Vagina (tissue), 2 donors: ENCODE results near the gene MSH6. TPM values are rescaled to one million over a fixed set of nuclear protein-coding genes. Genes with fewer than 3 reads are reported as not detected.

Experiments
- DNase-seq, 2 donors: peaks; one replicate each; pipeline ENCODE4 v3.0.0-alpha.2; 2017; ENCODE audit errors: extremely low spot score in 2 of 2
- H3K27ac ChIP-seq: fragments of 200-600 bp; sonication (generic); one replicate; pipeline ENCODE4 v1.5.1; 2019
- H3K27me3 ChIP-seq: fragments of 200-600 bp; sonication (generic); one replicate; pipeline ENCODE4 v1.5.1; 2019
- H3K36me3 ChIP-seq, 2 donors: fragments of 200-600 bp; sonication (generic); one replicate each; pipeline ENCODE4 v1.5.1; 2017 to 2019
- H3K4me1 ChIP-seq: fragments of 200-600 bp; sonication (generic); one replicate; pipeline ENCODE4 v1.5.1; 2019
- H3K4me3 ChIP-seq, 2 donors: fragments of 200-600 bp; sonication (generic); 1 replicate in 1 of 2; 2 replicates in 1 of 2; pipeline ENCODE4 v1.5.1; 2016 to 2019
- H3K9me3 ChIP-seq: fragments of 200-600 bp; sonication (generic); one replicate; pipeline ENCODE4 v1.5.1; 2019
- POLR2A ChIP-seq, 2 donors: fragments of 450-650 bp; IDR thresholded peaks; one replicate each; pipeline ENCODE4 v1.6.1; 2017; ENCODE audit warnings: antibody characterized with exemption in 2 of 2, mild to moderate bottlenecking in 2 of 2, moderate library complexity in 2 of 2
- POLR2AphosphoS5 ChIP-seq, 2 donors: sonication (generic); formaldehyde crosslinking; IDR thresholded peaks; one replicate each; pipeline ENCODE4 v1.9.0; 2017; ENCODE audit warnings: antibody characterized with exemption in 2 of 2, mild to moderate bottlenecking in 2 of 2, low read depth in 1 of 2; ENCODE audit not compliant: insufficient read depth in 1 of 2
- intact Hi-C: fragments of 100-400 bp; cut with DNase I; formaldehyde crosslinking; loops from one replicate; pipeline ENCODE4 v1.15.1; 2023
- total RNA-seq: library from RNA; depleted of rRNA; stranded (reverse); fragments of >200 nt; gene quantifications from one replicate; pipeline ENCODE4 v1.2.3, GENCODE V29; 2016
- TF ChIP-seq, protein P1 (sequence below), 3 experiments: fragments of 450-650 bp in 2 of 3; fragments of 200-600 bp in 1 of 3; sonication (generic) in 1 of 3; IDR thresholded peaks; one replicate each; pipeline ENCODE4 v1.5.1; 2017 to 2019; ENCODE audit warnings: antibody characterized with exemption in 3 of 3, mild to moderate bottlenecking in 2 of 3, moderate library complexity in 2 of 3

Gene MSH6, protein sequence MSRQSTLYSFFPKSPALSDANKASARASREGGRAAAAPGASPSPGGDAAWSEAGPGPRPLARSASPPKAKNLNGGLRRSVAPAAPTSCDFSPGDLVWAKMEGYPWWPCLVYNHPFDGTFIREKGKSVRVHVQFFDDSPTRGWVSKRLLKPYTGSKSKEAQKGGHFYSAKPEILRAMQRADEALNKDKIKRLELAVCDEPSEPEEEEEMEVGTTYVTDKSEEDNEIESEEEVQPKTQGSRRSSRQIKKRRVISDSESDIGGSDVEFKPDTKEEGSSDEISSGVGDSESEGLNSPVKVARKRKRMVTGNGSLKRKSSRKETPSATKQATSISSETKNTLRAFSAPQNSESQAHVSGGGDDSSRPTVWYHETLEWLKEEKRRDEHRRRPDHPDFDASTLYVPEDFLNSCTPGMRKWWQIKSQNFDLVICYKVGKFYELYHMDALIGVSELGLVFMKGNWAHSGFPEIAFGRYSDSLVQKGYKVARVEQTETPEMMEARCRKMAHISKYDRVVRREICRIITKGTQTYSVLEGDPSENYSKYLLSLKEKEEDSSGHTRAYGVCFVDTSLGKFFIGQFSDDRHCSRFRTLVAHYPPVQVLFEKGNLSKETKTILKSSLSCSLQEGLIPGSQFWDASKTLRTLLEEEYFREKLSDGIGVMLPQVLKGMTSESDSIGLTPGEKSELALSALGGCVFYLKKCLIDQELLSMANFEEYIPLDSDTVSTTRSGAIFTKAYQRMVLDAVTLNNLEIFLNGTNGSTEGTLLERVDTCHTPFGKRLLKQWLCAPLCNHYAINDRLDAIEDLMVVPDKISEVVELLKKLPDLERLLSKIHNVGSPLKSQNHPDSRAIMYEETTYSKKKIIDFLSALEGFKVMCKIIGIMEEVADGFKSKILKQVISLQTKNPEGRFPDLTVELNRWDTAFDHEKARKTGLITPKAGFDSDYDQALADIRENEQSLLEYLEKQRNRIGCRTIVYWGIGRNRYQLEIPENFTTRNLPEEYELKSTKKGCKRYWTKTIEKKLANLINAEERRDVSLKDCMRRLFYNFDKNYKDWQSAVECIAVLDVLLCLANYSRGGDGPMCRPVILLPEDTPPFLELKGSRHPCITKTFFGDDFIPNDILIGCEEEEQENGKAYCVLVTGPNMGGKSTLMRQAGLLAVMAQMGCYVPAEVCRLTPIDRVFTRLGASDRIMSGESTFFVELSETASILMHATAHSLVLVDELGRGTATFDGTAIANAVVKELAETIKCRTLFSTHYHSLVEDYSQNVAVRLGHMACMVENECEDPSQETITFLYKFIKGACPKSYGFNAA (N-terminal part only)
- total RNA-seq = 38.8 TPM

DNA sequence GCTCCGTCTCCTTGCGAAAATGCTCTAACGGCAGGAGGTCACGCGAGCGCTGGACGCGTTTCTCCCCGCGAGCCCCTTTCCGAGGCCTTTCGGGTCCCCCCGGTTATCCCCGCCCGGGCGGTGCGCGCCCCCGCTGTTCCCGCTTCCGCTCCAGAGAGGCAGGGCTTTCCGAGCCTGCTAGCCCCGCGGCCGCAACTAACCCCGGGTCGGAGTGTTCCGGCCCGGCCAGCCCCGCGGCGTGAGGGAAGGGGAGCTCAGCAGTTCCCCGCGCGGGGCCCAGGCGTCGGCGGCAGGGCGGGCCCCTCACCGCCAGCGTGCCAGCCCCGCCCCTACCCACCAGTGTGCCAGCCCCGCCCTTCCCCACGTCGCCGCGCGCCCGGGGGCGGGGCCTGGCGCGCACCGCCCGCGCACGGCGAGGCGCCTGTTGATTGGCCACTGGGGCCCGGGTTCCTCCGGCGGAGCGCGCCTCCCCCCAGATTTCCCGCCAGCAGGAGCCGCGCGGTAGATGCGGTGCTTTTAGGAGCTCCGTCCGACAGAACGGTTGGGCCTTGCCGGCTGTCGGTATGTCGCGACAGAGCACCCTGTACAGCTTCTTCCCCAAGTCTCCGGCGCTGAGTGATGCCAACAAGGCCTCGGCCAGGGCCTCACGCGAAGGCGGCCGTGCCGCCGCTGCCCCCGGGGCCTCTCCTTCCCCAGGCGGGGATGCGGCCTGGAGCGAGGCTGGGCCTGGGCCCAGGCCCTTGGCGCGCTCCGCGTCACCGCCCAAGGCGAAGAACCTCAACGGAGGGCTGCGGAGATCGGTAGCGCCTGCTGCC is at the start of gene MSH6:
Gene MSH6, plus strand, starts transcription at position 475 of the 815 bp plus-strand sequence. Its CDS starts 89 bp downstream, at position 564.
- H3K4me3 ChIP-seq = peak within 1 kb of the TSS; percentile 86 to 93
- peaks cover 29% of the 10 kb centered on the region for H3K4me1 ChIP-seq
- peak in 1 of 2 donors; percentile 91 for DNase-seq
- intact Hi-C loops = loop anchor here (5.0 kb wide), 1 partner anchor 124 kb away; the partner anchor contains the start of gene FBXO11
- H3K27me3 ChIP-seq = no peaks in the 10 kb centered on the region
- TF ChIP-seq POLR2AphosphoS5 (IDR thresholded peaks at IDR 0.05; ENCODE audit: insufficient read depth in 1 of 2, low read depth in 1 of 2) (peak in 1 of 2 donors; percentile 91), POLR2A (IDR thresholded peaks at IDR 0.05) (peak in 1 of 2 donors; percentile 85)
- TF ChIP-seq, protein P1, sequence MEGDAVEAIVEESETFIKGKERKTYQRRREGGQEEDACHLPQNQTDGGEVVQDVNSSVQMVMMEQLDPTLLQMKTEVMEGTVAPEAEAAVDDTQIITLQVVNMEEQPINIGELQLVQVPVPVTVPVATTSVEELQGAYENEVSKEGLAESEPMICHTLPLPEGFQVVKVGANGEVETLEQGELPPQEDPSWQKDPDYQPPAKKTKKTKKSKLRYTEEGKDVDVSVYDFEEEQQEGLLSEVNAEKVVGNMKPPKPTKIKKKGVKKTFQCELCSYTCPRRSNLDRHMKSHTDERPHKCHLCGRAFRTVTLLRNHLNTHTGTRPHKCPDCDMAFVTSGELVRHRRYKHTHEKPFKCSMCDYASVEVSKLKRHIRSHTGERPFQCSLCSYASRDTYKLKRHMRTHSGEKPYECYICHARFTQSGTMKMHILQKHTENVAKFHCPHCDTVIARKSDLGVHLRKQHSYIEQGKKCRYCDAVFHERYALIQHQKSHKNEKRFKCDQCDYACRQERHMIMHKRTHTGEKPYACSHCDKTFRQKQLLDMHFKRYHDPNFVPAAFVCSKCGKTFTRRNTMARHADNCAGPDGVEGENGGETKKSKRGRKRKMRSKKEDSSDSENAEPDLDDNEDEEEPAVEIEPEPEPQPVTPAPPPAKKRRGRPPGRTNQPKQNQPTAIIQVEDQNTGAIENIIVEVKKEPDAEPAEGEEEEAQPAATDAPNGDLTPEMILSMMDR (IDR thresholded peaks at IDR 0.05) = no peak
- H3K36me3 ChIP-seq = no peaks in the 10 kb centered on the region
- H3K9me3 ChIP-seq = no peaks in the 10 kb centered on the region
- H3K27ac ChIP-seq = peak within 1 kb of the TSS; percentile 92

DNA sequence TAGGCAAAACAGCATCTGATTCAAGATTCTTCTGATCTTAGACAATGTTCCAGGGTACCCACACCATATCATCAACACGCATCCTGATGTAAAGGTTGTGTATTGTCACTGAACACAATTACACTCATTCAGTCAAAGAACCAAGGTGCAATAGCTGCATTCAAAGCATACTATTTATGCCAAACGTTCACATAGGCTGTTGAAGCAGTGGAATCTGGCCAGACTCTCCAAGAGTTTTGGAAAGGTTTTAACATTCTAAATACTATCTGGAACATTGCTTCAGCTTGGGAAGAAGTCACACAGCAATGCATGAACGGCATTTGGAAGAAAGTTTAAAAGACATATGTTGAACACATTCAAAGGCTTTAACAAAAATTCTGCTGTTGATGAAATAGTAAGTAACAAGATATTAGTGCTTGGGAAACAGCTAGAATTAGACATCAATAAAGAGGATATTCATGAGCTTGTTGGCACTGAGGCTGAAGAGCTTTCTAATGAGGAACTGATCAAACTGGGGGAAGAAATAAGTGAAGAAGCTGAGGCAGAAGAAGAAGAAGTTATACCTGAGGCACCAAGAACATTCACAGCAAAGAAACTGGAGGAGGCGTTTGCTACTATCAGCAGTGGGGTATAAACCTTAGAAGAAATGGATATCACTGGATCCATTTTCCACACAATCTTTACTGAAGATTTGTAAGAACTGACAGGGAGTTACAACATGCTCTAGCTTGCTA is 47.6 kb upstream of the MSH6 start:
- intact Hi-C loops = no loop called here

DNA sequence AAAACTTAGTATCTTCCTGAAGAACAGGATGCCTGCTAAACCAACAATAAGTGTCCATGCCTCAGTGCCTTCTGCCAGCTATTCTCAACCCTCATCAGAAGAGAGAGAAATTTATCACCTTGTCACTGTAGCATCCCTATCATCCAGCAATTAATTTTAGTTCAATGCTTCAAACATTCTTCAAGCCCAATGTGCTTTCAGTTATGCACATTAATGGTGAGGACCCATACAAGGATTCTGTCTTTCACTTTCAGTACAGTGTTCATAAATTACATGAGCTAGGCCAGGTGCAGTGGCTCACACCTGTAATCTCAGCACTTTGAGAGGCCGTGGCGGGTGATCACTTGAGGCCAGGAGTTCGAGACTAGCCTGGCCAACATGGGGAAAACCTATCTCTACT is 47.0 kb upstream of the MSH6 start:
- no peaks in the 10 kb centered on the region for H3K36me3 ChIP-seq
- no peaks in the 10 kb centered on the region for H3K4me1 ChIP-seq
- TF ChIP-seq POLR2A (IDR thresholded peaks at IDR 0.05) = no peak
- TF ChIP-seq, protein P1 (IDR thresholded peaks at IDR 0.05) = no peak
- TF ChIP-seq POLR2AphosphoS5 (IDR thresholded peaks at IDR 0.05; ENCODE audit: insufficient read depth in 1 of 2, low read depth in 1 of 2) = no peak
- H3K9me3 ChIP-seq = no peaks in the 10 kb centered on the region
- intact Hi-C loops = no loop called here
- no peaks in the 10 kb centered on the region for H3K27me3 ChIP-seq
- no peak overlapping the region for H3K27ac ChIP-seq
- no peak for DNase-seq
- H3K4me3 ChIP-seq = no peak overlapping the region

More for the DNA sequence above, 47.6 kb upstream of the MSH6 start:
- Histone ChIP-seq H3K9me3 (no peaks in the 10 kb centered on the region), H3K4me1 (no peaks in the 10 kb centered on the region), H3K4me3 (no peak overlapping the region), H3K36me3 (no peaks in the 10 kb centered on the region), H3K27ac (no peak overlapping the region), H3K27me3 (no peaks in the 10 kb centered on the region)
- no peak for DNase-seq
- no peak for TF ChIP-seq POLR2AphosphoS5 (IDR thresholded peaks at IDR 0.05; ENCODE audit: insufficient read depth in 1 of 2, low read depth in 1 of 2)
- no peak for TF ChIP-seq POLR2A (IDR thresholded peaks at IDR 0.05)
- TF ChIP-seq, protein P1 (IDR thresholded peaks at IDR 0.05) = no peak
